ENCODE measurements around the gene ASF1A. TPM values are rescaled to one million over a fixed set of nuclear protein-coding genes. Genes with fewer than 3 reads are reported as not detected.

The ASF1A gene
- total and polyA plus RNA-seq, 2 of the 13 experiments (the other 11 are each of a cell fraction or from before 2014, with no cell fraction given): 14.5 to 49.9 TPM

- TF ChIP-seq MLXIP (CRISPR knock-in tag; IDR thresholded peaks at IDR 0.05; ENCODE audit: borderline replicate concordance): peak; percentile 15; the same call in 1 of the 2 replicates
- peak; percentile 42; the same call in 1 of the 2 replicates for TF ChIP-seq MEIS2 (CRISPR knock-in tag; IDR thresholded peaks at IDR 0.05)
- peak; percentile 25; the same call in 1 of the 2 replicates for TF ChIP-seq ZNF609 (CRISPR knock-in tag; IDR thresholded peaks at IDR 0.05; ENCODE audit: borderline replicate concordance)
- TF ChIP-seq MTF2 (CRISPR knock-in tag; IDR thresholded peaks at IDR 0.05; ENCODE audit: borderline replicate concordance): peak; percentile 52; the same call in 1 of the 2 replicates
- peak; percentile 67; the same call in 1 of the 2 replicates for TF ChIP-seq ZNF672 (CRISPR knock-in tag; IDR thresholded peaks at IDR 0.05)
- 0 out of 2 replicates have a peak, but pooled peaks have one; percentile 44 for TF ChIP-seq ATF3 (CRISPR knock-in tag; IDR thresholded peaks at IDR 0.05)
- 0 out of 2 replicates have a peak, but pooled peaks have one; percentile 71 for TF ChIP-seq SSRP1 (CRISPR knock-in tag; IDR thresholded peaks at IDR 0.05)
- TF ChIP-seq ZNF605 (CRISPR knock-in tag; IDR thresholded peaks at IDR 0.05): 0 out of 2 replicates have a peak, but pooled peaks have one; percentile 35
- no peak; the same call in 1 of the 2 replicates for TF ChIP-seq MLLT10 (CRISPR knock-in tag; IDR thresholded peaks at IDR 0.05)
- no peak for TF ChIP-seq SNAPC5 (CRISPR knock-in tag; IDR thresholded peaks at IDR 0.05; ENCODE audit: borderline replicate concordance)
- peak; percentile 44; the same call in 1 of the 2 replicates for TF ChIP-seq ZBTB14 (CRISPR knock-in tag; IDR thresholded peaks at IDR 0.05)
- TF ChIP-seq ZNF10 (CRISPR knock-in tag; IDR thresholded peaks at IDR 0.05; ENCODE audit: borderline replicate concordance, low read depth): no peak
- TF ChIP-seq CBFB (CRISPR knock-in tag; IDR thresholded peaks at IDR 0.05): no peak; the same call in 1 of the 2 replicates
- TF ChIP-seq RFXAP (CRISPR knock-in tag; IDR thresholded peaks at IDR 0.05; ENCODE audit: borderline replicate concordance): peak; percentile 35; the same call in 1 of the 2 replicates
- no peak for TF ChIP-seq SOX6 (IDR thresholded peaks at IDR 0.05)
- peak; percentile 36 for TF ChIP-seq SOX6 (CRISPR knock-in tag; IDR thresholded peaks at IDR 0.05)
- peak; percentile 33 for TF ChIP-seq ZNF564 (CRISPR knock-in tag; IDR thresholded peaks at IDR 0.05)
These were observed 691 bp downstream of the ASF1A start (continued) for GRCh38 chr6:118894425-118895260.
